Gastrocnemius medialis (tissue), 4 donors: ENCODE results near the gene CBX6. TPM values are rescaled to one million over a fixed set of nuclear protein-coding genes. Genes with fewer than 3 reads are reported as not detected.
A peak's percentile ranks its signal among the peaks of the same experiment; 100 is the strongest.

ENCODE experiments used
- ATAC-seq, 2 donors: fragments of 150-250 bp; one replicate each; pipeline ENCODE4 v1.9.1; 2016
- DNase-seq, 2 donors: peaks; one replicate each; pipeline ENCODE4 v3.0.0-alpha.2; 2019
- H3K27ac ChIP-seq, 4 donors: fragments of 200-600 bp; sonication (generic); 1 replicate in 1 of 4; 2 replicates in 3 of 4; pipeline ENCODE4 v1.5.1; 2016 to 2018; ENCODE audit warnings: mild to moderate bottlenecking in 2 of 4, moderate library complexity in 1 of 4
- H3K27me3 ChIP-seq, 3 donors: fragments of 200-600 bp; sonication (generic) in 2 of 3; 1 replicate in 1 of 3; 2 replicates in 2 of 3; pipeline versions ENCODE4 v1.5.1 to v1.6.0; 2016 to 2019; ENCODE audit warnings: mild to moderate bottlenecking in 1 of 3, moderate library complexity in 1 of 3
- H3K36me3 ChIP-seq, 2 donors: fragments of 200-600 bp; sonication (generic) in 1 of 2; one replicate each; pipeline ENCODE4 v1.5.1; 2017 to 2018
- H3K4me1 ChIP-seq, 2 donors: fragments of 200-600 bp; sonication (generic) in 1 of 2; one replicate each; pipeline ENCODE4 v1.5.1; 2016 to 2017; ENCODE audit warnings: mild to moderate bottlenecking in 2 of 2
- H3K4me3 ChIP-seq, 4 donors: fragments of 200-600 bp; sonication (generic) in 3 of 4; 1 replicate in 1 of 4; 2 replicates in 3 of 4; pipeline ENCODE4 v1.5.1; 2016 to 2019; ENCODE audit warnings: mild to moderate bottlenecking in 2 of 4
- H3K9me3 ChIP-seq, 3 donors: fragments of 200-600 bp; sonication (generic) in 2 of 3; 1 replicate in 1 of 3; 2 replicates in 2 of 3; pipeline ENCODE4 v1.5.1; 2016 to 2019
- POLR2A ChIP-seq, 2 donors: fragments of 450-650 bp; IDR thresholded peaks; one replicate each; pipeline ENCODE4 v1.6.1; 2017; ENCODE audit warnings: antibody characterized with exemption in 2 of 2, mild to moderate bottlenecking in 2 of 2, moderate library complexity in 2 of 2
- in situ Hi-C, 4 donors: fragments of 200-750 bp; cut with MboI; loops; one replicate each; pipeline versions ENCODE4 v1.15.0 to v1.8.0; 2017; ENCODE audit warnings: low sequenced_read_pairs in 4 of 4
- intact Hi-C: fragments of 100-400 bp; cut with DNase I; formaldehyde crosslinking; loops from one replicate; pipeline ENCODE4 v1.15.1; 2023; ENCODE audit warnings: low total_unique reads
- total RNA-seq, 4 donors: library from RNA; depleted of rRNA; stranded (reverse); fragments of >200 nt; gene quantifications; one replicate each; pipeline versions ENCODE4 v1.1.0 to v1.2.3, GENCODE V29; 2016
- TF ChIP-seq, protein P1 (sequence below), 5 experiments: fragments of 450-650 bp in 3 of 5; fragments of 200-600 bp in 2 of 5; sonication (generic) in 2 of 5; IDR thresholded peaks in 4 of 5; conservative IDR thresholded peaks in 1 of 5; 1 replicate in 4 of 5; 2 replicates in 1 of 5; pipeline ENCODE4 v1.5.1; 2016 to 2019; ENCODE audit warnings: antibody characterized with exemption in 5 of 5, mild to moderate bottlenecking in 3 of 5, moderate library complexity in 3 of 5

CBX6 gene
- total RNA-seq, 4 donors from 2014 or later: 8.4 to 21.5 (median 17.7) TPM

DNA sequence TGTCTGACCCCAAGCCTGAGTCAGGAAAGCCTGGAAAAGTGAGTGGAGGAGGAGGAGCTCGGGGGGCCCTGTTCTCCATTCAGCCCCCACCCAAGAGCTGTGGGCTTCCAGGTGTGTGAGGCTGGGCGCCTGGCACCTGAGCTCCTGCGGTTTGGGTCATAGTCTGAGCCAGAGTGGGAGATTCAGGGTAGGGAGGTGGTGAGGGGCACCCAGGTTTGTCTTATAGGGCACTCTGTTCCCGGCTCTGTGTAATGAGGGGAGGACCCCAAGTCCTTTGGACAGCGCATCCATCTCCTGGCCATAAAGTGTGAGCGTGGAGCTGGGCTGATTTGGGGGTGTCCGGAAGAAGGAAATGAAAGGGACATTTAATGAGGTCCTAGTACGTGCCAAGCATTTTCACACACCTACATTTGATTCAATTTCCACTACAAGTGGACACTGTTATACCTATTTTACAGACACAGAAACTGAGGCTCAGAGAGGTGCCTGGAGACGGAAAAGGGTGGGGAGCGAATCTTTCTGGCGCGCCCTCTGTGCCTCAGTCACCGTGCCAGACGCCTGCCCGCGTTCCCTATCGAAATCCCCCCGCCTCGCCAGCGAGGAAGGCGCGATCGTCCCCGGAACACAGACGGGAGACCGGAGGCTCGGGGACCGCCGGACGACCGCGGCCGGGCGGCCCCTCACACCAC is 29.4 kb downstream of the CBX6 start:
- H3K9me3 ChIP-seq: no peaks in the 10 kb centered on the region
- H3K27me3 ChIP-seq: peaks cover 9 to 23% (median 17%) of the 10 kb centered on the region in 3 donors
- peak overlapping the region in 2 of 4 donors; percentile 40 to 45 for H3K4me3 ChIP-seq
- no peaks in the 10 kb centered on the region for H3K4me1 ChIP-seq
- in situ Hi-C loops: no loop called here
- ATAC-seq: no peak
- no peak overlapping the region for H3K27ac ChIP-seq
- TF ChIP-seq, protein P1, sequence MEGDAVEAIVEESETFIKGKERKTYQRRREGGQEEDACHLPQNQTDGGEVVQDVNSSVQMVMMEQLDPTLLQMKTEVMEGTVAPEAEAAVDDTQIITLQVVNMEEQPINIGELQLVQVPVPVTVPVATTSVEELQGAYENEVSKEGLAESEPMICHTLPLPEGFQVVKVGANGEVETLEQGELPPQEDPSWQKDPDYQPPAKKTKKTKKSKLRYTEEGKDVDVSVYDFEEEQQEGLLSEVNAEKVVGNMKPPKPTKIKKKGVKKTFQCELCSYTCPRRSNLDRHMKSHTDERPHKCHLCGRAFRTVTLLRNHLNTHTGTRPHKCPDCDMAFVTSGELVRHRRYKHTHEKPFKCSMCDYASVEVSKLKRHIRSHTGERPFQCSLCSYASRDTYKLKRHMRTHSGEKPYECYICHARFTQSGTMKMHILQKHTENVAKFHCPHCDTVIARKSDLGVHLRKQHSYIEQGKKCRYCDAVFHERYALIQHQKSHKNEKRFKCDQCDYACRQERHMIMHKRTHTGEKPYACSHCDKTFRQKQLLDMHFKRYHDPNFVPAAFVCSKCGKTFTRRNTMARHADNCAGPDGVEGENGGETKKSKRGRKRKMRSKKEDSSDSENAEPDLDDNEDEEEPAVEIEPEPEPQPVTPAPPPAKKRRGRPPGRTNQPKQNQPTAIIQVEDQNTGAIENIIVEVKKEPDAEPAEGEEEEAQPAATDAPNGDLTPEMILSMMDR (IDR thresholded peaks at IDR 0.05 in 4 of 5, conservative IDR thresholded peaks at IDR 0.05 in 1 of 5): no peak
- TF ChIP-seq POLR2A (IDR thresholded peaks at IDR 0.05): no peak
- intact Hi-C loops: loop anchor here (5.0 kb wide), 2 partner anchors 40 to 75 kb away; no protein-coding TSS in a partner anchor
- DNase-seq: no peak
- H3K36me3 ChIP-seq: no peaks in the 10 kb centered on the region

DNA sequence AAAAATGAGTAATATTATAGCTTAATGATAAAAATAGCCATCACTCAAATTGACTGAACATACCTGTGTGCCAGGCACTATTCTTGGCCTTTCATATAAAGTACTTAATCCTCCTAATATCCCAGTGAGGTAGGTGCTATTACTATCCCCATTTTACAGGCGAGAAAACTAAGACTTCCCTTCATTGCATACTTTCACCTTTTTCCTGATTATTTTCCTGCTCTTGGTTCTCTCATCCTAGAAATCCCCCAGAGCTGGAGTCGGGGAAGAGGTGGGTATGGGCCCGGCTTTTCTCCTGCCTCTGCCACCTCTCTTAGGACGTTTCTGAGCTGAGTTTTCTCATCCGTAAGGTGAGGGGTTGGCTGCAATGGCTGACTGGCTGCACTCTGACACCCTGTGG is 30.4 kb downstream of the CBX6 start:
- TF ChIP-seq POLR2A (IDR thresholded peaks at IDR 0.05): no peak
- TF ChIP-seq, protein P1 (IDR thresholded peaks at IDR 0.05 in 4 of 5, conservative IDR thresholded peaks at IDR 0.05 in 1 of 5): no peak
- no peak overlapping the region for H3K27ac ChIP-seq
- H3K27me3 ChIP-seq: peaks cover 14 to 27% (median 22%) of the 10 kb centered on the region in 3 donors
- no peaks in the 10 kb centered on the region for H3K36me3 ChIP-seq
- no peaks in the 10 kb centered on the region for H3K4me1 ChIP-seq
- no peak overlapping the region for H3K4me3 ChIP-seq
- intact Hi-C loops (loop anchor here (5.0 kb wide), 2 partner anchors 39 to 74 kb away; no protein-coding TSS in a partner anchor), in situ Hi-C loops (no loop called here)
- DNase-seq: no peak
- H3K9me3 ChIP-seq: no peaks in the 10 kb centered on the region
- no peak for ATAC-seq

DNA sequence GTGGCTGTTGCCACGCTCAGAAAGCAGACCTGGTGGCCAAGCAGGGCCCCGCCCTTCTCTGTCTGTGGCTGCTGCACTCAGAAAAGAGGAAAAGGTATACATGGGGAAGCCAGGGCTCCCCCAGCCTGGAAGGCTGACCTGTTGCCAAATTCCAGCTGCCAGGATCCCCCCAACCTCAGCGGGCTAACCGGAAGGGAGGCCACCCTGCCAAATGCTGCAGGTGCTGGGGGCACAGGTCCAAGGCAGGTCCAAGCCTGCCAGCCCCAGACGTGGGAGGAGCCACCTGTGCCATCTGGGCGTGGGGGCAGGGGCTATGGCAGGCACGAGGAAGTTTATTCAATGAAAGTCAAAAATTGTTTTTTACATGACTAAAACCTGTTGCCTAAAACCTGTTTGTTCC is 30.8 kb downstream of the CBX6 start:
- TF ChIP-seq, protein P1 (IDR thresholded peaks at IDR 0.05 in 4 of 5, conservative IDR thresholded peaks at IDR 0.05 in 1 of 5): no peak
- TF ChIP-seq POLR2A (IDR thresholded peaks at IDR 0.05): no peak
- Histone ChIP-seq H3K9me3 (no peaks in the 10 kb centered on the region), H3K27me3 (peaks cover 17 to 30% (median 25%) of the 10 kb centered on the region in 3 donors), H3K4me1 (no peaks in the 10 kb centered on the region), H3K27ac (no peak overlapping the region), H3K36me3 (no peaks in the 10 kb centered on the region), H3K4me3 (no peak overlapping the region)
- intact Hi-C loops: loop anchor here (5.0 kb wide), 2 partner anchors 39 to 74 kb away; no protein-coding TSS in a partner anchor
- DNase-seq: no peak
- no peak for ATAC-seq
- in situ Hi-C loops: no loop called here

DNA sequence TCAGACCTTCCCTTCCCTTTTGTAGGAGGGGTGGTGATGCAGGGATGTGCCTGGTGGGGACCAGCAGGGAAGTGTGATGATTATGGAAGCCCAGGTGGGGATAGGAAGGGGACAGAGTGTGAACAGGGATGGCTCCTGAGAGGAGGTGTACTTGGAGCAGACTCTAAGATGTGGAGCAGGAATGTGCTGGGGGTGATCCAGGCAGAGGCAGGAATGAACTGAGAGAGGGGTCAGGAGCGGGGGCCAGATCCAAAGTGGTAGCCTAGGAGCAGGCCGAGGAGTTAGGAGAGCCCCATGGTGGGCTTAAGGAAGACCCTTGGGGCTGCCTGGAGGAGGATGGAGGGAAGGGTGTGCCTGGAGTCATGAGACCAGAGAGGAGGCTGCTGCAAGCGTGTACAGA is 31.9 kb downstream of the CBX6 start:
- in situ Hi-C loops (no loop called here), intact Hi-C loops (loop anchor here (5.0 kb wide), 2 partner anchors 38 to 73 kb away; no protein-coding TSS in a partner anchor)
- H3K36me3 ChIP-seq: no peaks in the 10 kb centered on the region
- TF ChIP-seq, protein P1 (IDR thresholded peaks at IDR 0.05 in 4 of 5, conservative IDR thresholded peaks at IDR 0.05 in 1 of 5): no peak
- TF ChIP-seq POLR2A (IDR thresholded peaks at IDR 0.05): no peak
- H3K27ac ChIP-seq: no peak overlapping the region
- peaks cover 23 to 41% (median 36%) of the 10 kb centered on the region in 3 donors for H3K27me3 ChIP-seq
- DNase-seq: no peak
- H3K9me3 ChIP-seq: no peaks in the 10 kb centered on the region
- ATAC-seq: no peak
- H3K4me3 ChIP-seq: no peak overlapping the region
- H3K4me1 ChIP-seq: no peaks in the 10 kb centered on the region
